GM10248 (cell line): ENCODE measurements around the gene IQSEC1.

ENCODE experiments used
- CTCF ChIA-PET: fragments of 300-600 bp; sonication (Branson Sonifier 250); formaldehyde crosslinking; extraction: SDS; loops from one replicate; lab custom pipeline; 2021; ENCODE audit warnings: antibody characterized with exemption; lab: Yijun Ruan, JAX
- POLR2A ChIA-PET: fragments of 350-650 bp; sonication (Branson Sonifier 250); formaldehyde crosslinking; extraction: SDS; loops from one replicate; lab custom pipeline; 2020; ENCODE audit warnings: antibody characterized with exemption; lab: Yijun Ruan, JAX
- DNase-seq: peaks from one replicate; pipeline ENCODE4 v3.0.0; 2012; ENCODE audit errors: extremely low spot score
- CTCF ChIP-seq: IDR thresholded peaks from 2 replicates; pipeline ENCODE4 v1.5.1; 2012; ENCODE audit warnings: mild to moderate bottlenecking, low read depth; ENCODE audit errors: extremely low read depth, missing control alignments, control extremely low read depth

The IQSEC1 gene

GRCh38 chr3:12866836-12867235 is 206.4 kb downstream of the IQSEC1 start:
- ChIA-PET POLR2A (no interaction called here), CTCF (interaction anchor here (1.1 to 5.6 kb wide), 9 partner anchors 9 to 80 kb away, joined by 4 to 35 read pairs (median 12); partner anchors contain the start of gene RPL32)
- TF ChIP-seq CTCF: no peak
- no peak for DNase-seq

- ChIA-PET CTCF (interaction anchor here (1.4 kb wide), 1 partner anchor 26 kb away, joined by 3 read pairs; no protein-coding TSS in a partner anchor), POLR2A (no interaction called here)
- TF ChIP-seq CTCF: no peak
- no peak for DNase-seq
Measured at GRCh38 chr3:12865271-12865670, 208.0 kb downstream of the IQSEC1 start.

GRCh38 chr3:12862387-12862786 is 210.8 kb downstream of the IQSEC1 start:
- DNase-seq: no peak
- CTCF ChIA-PET: interaction anchor here (0.7 to 4.0 kb wide), 5 partner anchors 11 to 52 kb away, joined by 3 to 19 read pairs (median 5); partner anchors contain the start of gene RPL32
- no peak for TF ChIP-seq CTCF
- POLR2A ChIA-PET: no interaction called here

- no peak for TF ChIP-seq CTCF
- no peak for DNase-seq
- CTCF ChIA-PET: interaction anchor here (1.6 to 4.0 kb wide), 3 partner anchors 10 to 30 kb away, joined by 5 to 19 read pairs (median 14); partner anchors contain the start of gene RPL32
- POLR2A ChIA-PET: no interaction called here
Measured at GRCh38 chr3:12861611-12862010, 211.6 kb downstream of the IQSEC1 start.

- DNase-seq: no peak
- ChIA-PET POLR2A (no interaction called here), CTCF (interaction anchor here (1.4 to 4.0 kb wide), 2 partner anchors 14 to 18 kb away, joined by 3 to 19 read pairs; partner anchors contain the start of gene RPL32)
- no peak for TF ChIP-seq CTCF
Measured at GRCh38 chr3:12859840-12860239, 213.4 kb downstream of the IQSEC1 start.

GRCh38 chr3:12856626-12857025 is 216.6 kb downstream of the IQSEC1 start:
- ChIA-PET POLR2A (no interaction called here), CTCF (interaction anchor here (2.8 to 3.2 kb wide), 2 partner anchors 10 to 15 kb away, joined by 12 to 17 read pairs; partner anchors contain the start of gene RPL32)
- no peak for DNase-seq
- TF ChIP-seq CTCF: no peak
